Measurements from ENCODE around the gene NFYC. TPM values are rescaled to one million over a fixed set of nuclear protein-coding genes. Genes with fewer than 3 reads are reported as not detected.

Gene NFYC
- 91.0 to 101 TPM (median 91.2 TPM) in 3 replicates for total RNA-seq

- Mint-ChIP-seq H3K36me3 (peaks cover 12% of the 10 kb centered on the region), H3K27ac (peak within 1 kb of the TSS; percentile 96), H3K9me3 (peaks cover under 1% of the 10 kb centered on the region), H3K27me3 (ENCODE audit: low read depth) (no peaks in the 10 kb centered on the region), H3K4me1 (peaks cover 24% of the 10 kb centered on the region), H3K4me3 (peak within 1 kb of the TSS; percentile 91)
- no peak for TF ChIP-seq CTCF (IDR thresholded peaks at IDR 0.05; ENCODE audit: unreplicated experiment)
- peak; percentile 93 to 94 for DNase-seq (ENCODE audit: low spot score in 2 of 2, unreplicated experiment in 2 of 2)
Measured at GRCh38 chr1:40691538-40692428, at the start of gene NFYC. Gene NFYC (plus strand): TSS chr1:40691704. CDS start chr1:40738844, 47,140 bp downstream.

- no peak for TF ChIP-seq CTCF (IDR thresholded peaks at IDR 0.05; ENCODE audit: unreplicated experiment)
- Mint-ChIP-seq H3K9me3 (no peaks in the 10 kb centered on the region), H3K27ac (no peak overlapping the region), H3K4me1 (peaks cover 6% of the 10 kb centered on the region), H3K27me3 (ENCODE audit: low read depth) (no peaks in the 10 kb centered on the region), H3K4me3 (no peak overlapping the region), H3K36me3 (no peaks in the 10 kb centered on the region)
- DNase-seq (ENCODE audit: low spot score in 2 of 2, unreplicated experiment in 2 of 2): no peak
Measured at GRCh38 chr1:40645118-40645680, 46.3 kb upstream of the NFYC start.

GRCh38 chr1:40646315-40646714 lies 45.2 kb upstream of the NFYC start:
- Mint-ChIP-seq H3K4me3 (no peak overlapping the region), H3K4me1 (peaks cover 6% of the 10 kb centered on the region), H3K27ac (no peak overlapping the region), H3K36me3 (no peaks in the 10 kb centered on the region), H3K27me3 (ENCODE audit: low read depth) (no peaks in the 10 kb centered on the region), H3K9me3 (no peaks in the 10 kb centered on the region)
- TF ChIP-seq CTCF (IDR thresholded peaks at IDR 0.05; ENCODE audit: unreplicated experiment): no peak
- no peak for DNase-seq (ENCODE audit: low spot score in 2 of 2, unreplicated experiment in 2 of 2)

- H3K36me3 Mint-ChIP-seq: no peaks in the 10 kb centered on the region
- H3K27ac Mint-ChIP-seq: no peak overlapping the region
- no peak for DNase-seq (ENCODE audit: low spot score in 2 of 2, unreplicated experiment in 2 of 2)
- no peak for TF ChIP-seq CTCF (IDR thresholded peaks at IDR 0.05; ENCODE audit: unreplicated experiment)
- no peaks in the 10 kb centered on the region for H3K9me3 Mint-ChIP-seq
- H3K4me3 Mint-ChIP-seq: no peak overlapping the region
- peaks cover 6% of the 10 kb centered on the region for H3K4me1 Mint-ChIP-seq
- H3K27me3 Mint-ChIP-seq (ENCODE audit: low read depth): no peaks in the 10 kb centered on the region
Measured at GRCh38 chr1:40648200-40648599, 43.3 kb upstream of the NFYC start.

- H3K27ac Mint-ChIP-seq: no peak overlapping the region
- peaks cover 6% of the 10 kb centered on the region for H3K4me1 Mint-ChIP-seq
- no peaks in the 10 kb centered on the region for H3K27me3 Mint-ChIP-seq (ENCODE audit: low read depth)
- no peak overlapping the region for H3K4me3 Mint-ChIP-seq
- no peaks in the 10 kb centered on the region for H3K36me3 Mint-ChIP-seq
- no peak for TF ChIP-seq CTCF (IDR thresholded peaks at IDR 0.05; ENCODE audit: unreplicated experiment)
- H3K9me3 Mint-ChIP-seq: no peaks in the 10 kb centered on the region
- no peak for DNase-seq (ENCODE audit: low spot score in 2 of 2, unreplicated experiment in 2 of 2)
Measured at GRCh38 chr1:40648928-40649591, 42.4 kb upstream of the NFYC start.
